GM18507 (cell line): Measurements from ENCODE around the gene ALKBH5.

ENCODE experiments used
- DNase-seq: peaks from one replicate; pipeline ENCODE4 v3.0.0; 2011; ENCODE audit warnings: low read depth; ENCODE audit not compliant: insufficient read length; ENCODE audit errors: extremely low spot score
- FAIRE-seq: peaks from 2 replicates; lab custom pipeline; 2011; peaks lifted over from hg19 to GRCh38; lab: Jason Lieb, UNC

Gene ALKBH5

GRCh38 chr17:18182978-18183333 lies 672 bp upstream of the ALKBH5 start:
- DNase-seq: peak; percentile 68
- FAIRE-seq: no peak

- no peak for DNase-seq
- FAIRE-seq: no peak
These were observed 759 bp downstream of the ALKBH5 start for GRCh38 chr17:18184143-18185031.

GRCh38 chr17:18185391-18185790 lies 1.8 kb downstream of the ALKBH5 start:
- FAIRE-seq (no peak), DNase-seq (no peak)

- no peak for FAIRE-seq
- no peak for DNase-seq
These were observed 2.4 kb downstream of the ALKBH5 start for GRCh38 chr17:18185832-18186626.

- no peak for FAIRE-seq
- no peak for DNase-seq
These were observed 3.0 kb downstream of the ALKBH5 start for GRCh38 chr17:18186627-18186982.

GRCh38 chr17:18187226-18187625 lies 3.6 kb downstream of the ALKBH5 start:
- FAIRE-seq: no peak

GRCh38 chr17:18187821-18188761 lies 4.5 kb downstream of the ALKBH5 start:
- DNase-seq (no peak), FAIRE-seq (no peak)

More at GRCh38 chr17:18187226-18187625, 3.6 kb downstream of the ALKBH5 start:
- DNase-seq: no peak

- FAIRE-seq (no peak), DNase-seq (no peak)
These were observed 7.1 kb downstream of the ALKBH5 start for GRCh38 chr17:18190628-18191235.

GRCh38 chr17:18191236-18191667 lies 7.6 kb downstream of the ALKBH5 start:
- FAIRE-seq (no peak), DNase-seq (no peak)

GRCh38 chr17:18191967-18192366 lies 8.3 kb downstream of the ALKBH5 start:
- DNase-seq: no peak
- no peak for FAIRE-seq

- no peak for FAIRE-seq
- DNase-seq: no peak
These were observed 10.8 kb downstream of the ALKBH5 start for GRCh38 chr17:18194394-18194793.

- DNase-seq (no peak), FAIRE-seq (no peak)
These were observed 11.2 kb downstream of the ALKBH5 start for GRCh38 chr17:18194804-18195203.

GRCh38 chr17:18195246-18195645 lies 11.6 kb downstream of the ALKBH5 start:
- DNase-seq: no peak
- FAIRE-seq: no peak

- no peak for FAIRE-seq
These were observed 14.0 kb downstream of the ALKBH5 start for GRCh38 chr17:18197535-18198194.

GRCh38 chr17:18198530-18198929 lies 14.9 kb downstream of the ALKBH5 start:
- FAIRE-seq (no peak), DNase-seq (no peak)

More at GRCh38 chr17:18197535-18198194, 14.0 kb downstream of the ALKBH5 start:
- no peak for DNase-seq

GRCh38 chr17:18201108-18201507 lies 17.5 kb downstream of the ALKBH5 start:
- no peak for FAIRE-seq
- no peak for DNase-seq

- no peak for DNase-seq
- no peak for FAIRE-seq
These were observed 19.7 kb downstream of the ALKBH5 start for GRCh38 chr17:18203308-18203707.

- FAIRE-seq: no peak
- DNase-seq: no peak
These were observed 22.2 kb downstream of the ALKBH5 start for GRCh38 chr17:18205861-18206260.

GRCh38 chr17:18206962-18207361 lies 23.3 kb downstream of the ALKBH5 start:
- FAIRE-seq (no peak), DNase-seq (no peak)
